Measurements from ENCODE around the gene KDM4C. TPM values are rescaled to one million over a fixed set of nuclear protein-coding genes. Genes with fewer than 3 reads are reported as not detected.

KDM4C gene
- total and polyA plus RNA-seq, 2 of the 13 experiments (the other 11 are each of a cell fraction or from before 2014, with no cell fraction given), result 19.4 to 23.6 TPM

GRCh38 chr9:6897898-6898302 is 140.1 kb downstream of the KDM4C start (continued):
- TF ChIP-seq KIAA2018 (CRISPR knock-in tag; IDR thresholded peaks at IDR 0.05; ENCODE audit: borderline replicate concordance) (no peak), ATF6 (CRISPR knock-in tag; conservative IDR thresholded peaks at IDR 0.05) (no peak), ZBTB33 (CRISPR knock-in tag; IDR thresholded peaks at IDR 0.05) (no peak; the same call in 1 of the 2 replicates), ZNF18 (CRISPR knock-in tag; IDR thresholded peaks at IDR 0.05; ENCODE audit: insufficient replicate concordance) (peak; percentile 65), NFYC (CRISPR knock-in tag; IDR thresholded peaks at IDR 0.05) (no peak), SP5 (CRISPR knock-in tag; IDR thresholded peaks at IDR 0.05; ENCODE audit: borderline replicate concordance, low read depth) (no peak), ZNF317 (CRISPR knock-in tag; IDR thresholded peaks at IDR 0.05) (no peak), ZNF230 (CRISPR knock-in tag; IDR thresholded peaks at IDR 0.05) (no peak), CHCHD3 (CRISPR knock-in tag; IDR thresholded peaks at IDR 0.05) (no peak), ZNF784 (CRISPR knock-in tag; IDR thresholded peaks at IDR 0.05; ENCODE audit: borderline replicate concordance) (no peak), CHD4 (IDR thresholded peaks at IDR 0.05; ENCODE audit: borderline replicate concordance, low read length) (no peak; the same call in 1 of the 2 replicates), DNMT1 (CRISPR knock-in tag; IDR thresholded peaks at IDR 0.05) (no peak), GABPA (IDR thresholded peaks at IDR 0.05; ENCODE audit: low read depth, low read length) (no peak), GABPA (CRISPR knock-in tag; IDR thresholded peaks at IDR 0.05; ENCODE audit: low read depth) (peak; percentile 45), NFIC (IDR thresholded peaks at IDR 0.05; ENCODE audit: low read length) (peak; percentile 92), ZNF235 (CRISPR knock-in tag; IDR thresholded peaks at IDR 0.05; ENCODE audit: borderline replicate concordance) (no peak)
